Measurements from ENCODE around the gene IER5.

DNA sequence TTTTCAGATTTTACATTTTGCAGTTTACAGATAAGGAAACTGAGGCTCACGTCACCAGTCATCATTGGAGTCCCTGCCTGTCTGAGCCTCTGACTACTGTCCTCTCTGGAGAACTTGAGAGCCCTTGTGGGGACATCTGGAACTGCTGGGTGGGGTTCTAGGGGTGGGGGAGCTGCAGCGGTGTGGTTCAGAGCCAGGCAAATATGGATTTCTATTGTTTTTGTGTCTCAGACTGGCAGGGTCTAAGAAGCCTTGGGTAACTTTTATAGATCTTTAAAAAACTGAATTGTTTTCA lies 46.9 kb downstream of the IER5 start:
- TF ChIP-seq, protein P1, sequence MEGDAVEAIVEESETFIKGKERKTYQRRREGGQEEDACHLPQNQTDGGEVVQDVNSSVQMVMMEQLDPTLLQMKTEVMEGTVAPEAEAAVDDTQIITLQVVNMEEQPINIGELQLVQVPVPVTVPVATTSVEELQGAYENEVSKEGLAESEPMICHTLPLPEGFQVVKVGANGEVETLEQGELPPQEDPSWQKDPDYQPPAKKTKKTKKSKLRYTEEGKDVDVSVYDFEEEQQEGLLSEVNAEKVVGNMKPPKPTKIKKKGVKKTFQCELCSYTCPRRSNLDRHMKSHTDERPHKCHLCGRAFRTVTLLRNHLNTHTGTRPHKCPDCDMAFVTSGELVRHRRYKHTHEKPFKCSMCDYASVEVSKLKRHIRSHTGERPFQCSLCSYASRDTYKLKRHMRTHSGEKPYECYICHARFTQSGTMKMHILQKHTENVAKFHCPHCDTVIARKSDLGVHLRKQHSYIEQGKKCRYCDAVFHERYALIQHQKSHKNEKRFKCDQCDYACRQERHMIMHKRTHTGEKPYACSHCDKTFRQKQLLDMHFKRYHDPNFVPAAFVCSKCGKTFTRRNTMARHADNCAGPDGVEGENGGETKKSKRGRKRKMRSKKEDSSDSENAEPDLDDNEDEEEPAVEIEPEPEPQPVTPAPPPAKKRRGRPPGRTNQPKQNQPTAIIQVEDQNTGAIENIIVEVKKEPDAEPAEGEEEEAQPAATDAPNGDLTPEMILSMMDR (conservative IDR thresholded peaks at IDR 0.05; ENCODE audit: low read depth, low read length), result peak; percentile 21; the same call in 1 of the 2 replicates
- TF ChIP-seq EZH2 (IDR thresholded peaks at IDR 0.05; ENCODE audit: low read length, unreplicated experiment) (no peak), EZH2phosphoT487 (IDR thresholded peaks at IDR 0.05; ENCODE audit: borderline replicate concordance, low read length) (no peak)
